ENCODE measurements around the gene ALPL.
A peak's percentile ranks its signal among the peaks of the same experiment; 100 is the strongest.

Gene ALPL

DNA sequence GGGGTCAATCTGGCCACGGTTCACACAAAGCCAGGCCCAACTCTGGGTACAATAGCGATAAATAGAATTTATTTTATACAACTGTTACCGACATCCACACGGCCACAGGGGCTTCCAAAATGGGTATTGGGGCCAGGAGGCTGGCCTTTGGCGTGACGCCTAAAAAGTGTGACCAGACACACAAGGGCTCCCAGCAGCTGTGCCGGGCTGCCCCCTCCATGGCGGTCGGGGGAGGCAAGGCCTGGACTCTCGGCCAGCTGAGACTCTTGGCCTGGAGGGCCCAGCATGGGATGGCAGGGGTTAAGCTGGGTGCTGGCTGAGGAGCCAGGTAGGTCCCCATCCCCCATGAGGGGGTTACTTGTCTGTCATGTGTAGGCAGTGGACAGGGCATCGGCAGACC is 87.0 kb downstream of the ALPL start:
- no peak for DNase-seq (ENCODE audit: extremely low read depth in 1 of 2, low read depth in 1 of 2)

DNA sequence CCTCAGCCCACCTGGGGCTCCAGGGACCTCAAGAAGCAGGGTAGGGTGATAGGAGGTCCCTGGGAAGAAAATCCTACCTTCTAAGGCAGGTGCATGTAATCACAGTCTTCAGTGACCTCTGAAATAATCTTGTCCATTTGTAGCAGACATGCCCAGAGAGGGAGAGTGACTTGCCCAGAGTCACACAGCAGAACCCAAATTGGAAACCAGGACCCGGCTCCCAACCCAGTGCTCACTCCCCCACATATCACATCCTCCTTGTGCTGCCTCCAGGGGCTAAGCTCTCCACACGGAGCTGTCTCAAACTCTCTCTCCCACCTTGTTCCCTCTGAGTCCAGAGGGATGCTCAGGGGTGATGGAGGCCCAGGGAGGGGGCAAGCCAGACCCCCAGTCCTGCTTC is 87.4 kb downstream of the ALPL start:
- DNase-seq (ENCODE audit: extremely low read depth in 1 of 2, low read depth in 1 of 2) = no peak

DNA sequence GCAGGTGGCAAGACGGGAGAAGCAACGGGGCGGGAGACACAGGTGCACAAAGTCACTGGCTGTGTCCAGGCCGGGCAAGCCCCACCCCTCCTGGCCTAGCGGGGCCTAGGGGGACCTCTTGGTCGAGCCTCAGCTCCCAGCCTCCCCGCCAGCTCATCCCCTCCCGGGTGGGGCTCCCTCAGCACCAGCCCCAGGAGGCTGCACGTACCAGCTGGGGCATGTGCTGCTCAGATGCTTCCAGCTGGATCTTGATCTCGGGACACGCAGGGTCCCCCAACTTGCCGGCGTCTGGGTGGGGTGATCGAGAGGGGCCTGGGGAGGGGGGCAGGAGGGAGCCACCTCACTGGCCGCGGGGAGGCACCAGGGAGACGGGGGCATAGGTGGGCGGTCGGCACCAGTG is 88.5 kb downstream of the ALPL start:
- no peak for DNase-seq (ENCODE audit: extremely low read depth in 1 of 2, low read depth in 1 of 2)

DNA sequence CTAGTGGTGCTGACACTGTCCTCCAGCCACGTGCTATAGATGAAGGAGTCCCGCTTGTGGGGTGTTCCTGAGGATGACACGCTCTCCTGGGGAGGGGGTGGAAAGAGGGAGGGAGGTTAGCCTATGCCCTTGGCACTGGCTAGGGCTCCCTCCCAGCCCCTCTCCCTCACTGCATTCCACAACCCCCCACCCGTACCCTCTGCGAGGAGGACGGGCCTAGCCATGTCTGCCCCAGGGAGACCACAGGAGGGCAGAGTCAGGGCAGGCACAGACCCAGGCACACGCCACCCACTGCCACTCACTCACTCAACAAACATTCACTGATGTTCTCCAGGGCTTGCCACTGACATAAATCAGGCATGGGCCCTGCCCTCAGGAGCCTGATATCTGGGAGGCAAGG is 89.2 kb downstream of the ALPL start:
- DNase-seq (ENCODE audit: extremely low read depth in 1 of 2, low read depth in 1 of 2) = no peak

DNA sequence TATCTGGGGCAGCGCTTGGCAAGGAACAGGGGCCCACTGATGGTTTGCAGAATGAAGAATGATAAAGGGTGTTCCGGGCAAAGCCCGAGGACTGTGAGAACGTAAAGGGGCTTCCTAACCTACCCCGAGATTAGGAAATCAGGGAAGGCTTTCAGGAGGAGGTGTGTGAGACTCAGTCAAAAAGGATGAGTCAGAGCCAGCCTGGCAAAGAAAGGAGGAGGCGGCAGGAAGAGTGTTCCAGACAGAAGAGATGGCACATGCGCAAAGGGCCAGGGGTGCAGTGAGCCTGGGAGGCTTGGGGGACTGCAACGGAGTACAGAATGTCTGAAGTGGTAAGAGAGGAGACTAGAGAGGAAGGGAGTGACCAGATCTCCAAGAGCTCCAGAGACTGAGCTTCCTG is 89.7 kb downstream of the ALPL start:
- no peak for DNase-seq (ENCODE audit: extremely low read depth in 1 of 2, low read depth in 1 of 2)

DNA sequence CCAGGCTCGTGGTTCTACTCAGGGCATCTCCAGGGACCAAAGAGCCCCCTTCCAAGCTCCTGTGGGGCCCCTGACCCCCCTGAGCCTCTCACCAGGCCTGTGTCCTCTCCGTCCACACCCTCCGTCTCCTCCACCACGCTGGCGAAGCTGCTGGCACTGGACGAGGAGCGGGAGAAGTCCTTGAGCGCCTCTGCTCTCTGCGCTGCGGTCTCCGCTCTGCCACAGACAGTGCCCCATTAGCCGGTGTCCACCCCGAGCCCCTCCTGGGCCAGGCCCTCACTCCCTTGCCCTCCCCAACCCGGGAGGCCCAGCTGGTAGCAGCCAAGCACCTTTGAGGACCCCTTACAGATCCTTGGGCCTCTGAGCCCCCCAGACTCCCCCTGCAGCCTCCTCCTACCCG is 90.2 kb downstream of the ALPL start:
- DNase-seq (ENCODE audit: extremely low read depth in 1 of 2, low read depth in 1 of 2) = no peak

DNA sequence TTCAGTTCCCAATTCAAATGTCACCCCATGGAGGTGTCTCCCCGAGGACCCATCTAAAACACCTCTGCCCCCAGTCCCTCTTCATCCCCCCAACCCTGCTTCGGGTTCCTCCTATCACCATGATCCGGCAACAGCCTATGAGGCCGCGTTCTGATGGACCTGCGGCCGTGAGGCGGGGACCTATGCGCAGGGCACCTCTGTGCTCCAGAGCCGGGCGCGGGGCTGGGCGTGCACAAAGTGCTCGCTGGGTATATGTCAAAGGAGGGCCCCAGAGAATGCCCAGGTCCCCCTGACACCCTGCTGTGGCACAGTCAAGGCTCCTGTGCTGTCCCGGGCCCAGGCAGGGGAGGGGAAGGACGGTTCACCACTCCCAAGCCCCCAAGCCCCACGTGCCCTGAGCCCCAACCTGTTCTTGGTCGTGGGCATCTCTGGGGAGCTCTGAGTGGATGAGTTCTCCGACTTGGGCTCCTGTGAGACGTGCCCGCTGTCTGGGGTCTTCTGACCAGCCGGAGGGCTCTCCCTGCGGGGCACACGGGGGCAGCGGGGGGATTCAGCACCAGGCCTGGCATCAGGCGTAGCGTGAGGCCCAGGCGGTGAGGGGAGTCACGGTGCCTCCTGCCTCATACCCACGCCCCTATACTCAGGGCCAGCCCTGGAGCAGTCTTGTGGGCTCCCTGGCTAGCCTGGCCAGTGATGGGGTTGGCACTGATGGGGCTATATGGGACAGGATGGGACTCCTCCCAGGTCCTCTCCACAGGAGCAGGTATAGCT is 92.2 kb downstream of the ALPL start:
- DNase-seq (ENCODE audit: extremely low read depth in 1 of 2, low read depth in 1 of 2) = no peak

DNA sequence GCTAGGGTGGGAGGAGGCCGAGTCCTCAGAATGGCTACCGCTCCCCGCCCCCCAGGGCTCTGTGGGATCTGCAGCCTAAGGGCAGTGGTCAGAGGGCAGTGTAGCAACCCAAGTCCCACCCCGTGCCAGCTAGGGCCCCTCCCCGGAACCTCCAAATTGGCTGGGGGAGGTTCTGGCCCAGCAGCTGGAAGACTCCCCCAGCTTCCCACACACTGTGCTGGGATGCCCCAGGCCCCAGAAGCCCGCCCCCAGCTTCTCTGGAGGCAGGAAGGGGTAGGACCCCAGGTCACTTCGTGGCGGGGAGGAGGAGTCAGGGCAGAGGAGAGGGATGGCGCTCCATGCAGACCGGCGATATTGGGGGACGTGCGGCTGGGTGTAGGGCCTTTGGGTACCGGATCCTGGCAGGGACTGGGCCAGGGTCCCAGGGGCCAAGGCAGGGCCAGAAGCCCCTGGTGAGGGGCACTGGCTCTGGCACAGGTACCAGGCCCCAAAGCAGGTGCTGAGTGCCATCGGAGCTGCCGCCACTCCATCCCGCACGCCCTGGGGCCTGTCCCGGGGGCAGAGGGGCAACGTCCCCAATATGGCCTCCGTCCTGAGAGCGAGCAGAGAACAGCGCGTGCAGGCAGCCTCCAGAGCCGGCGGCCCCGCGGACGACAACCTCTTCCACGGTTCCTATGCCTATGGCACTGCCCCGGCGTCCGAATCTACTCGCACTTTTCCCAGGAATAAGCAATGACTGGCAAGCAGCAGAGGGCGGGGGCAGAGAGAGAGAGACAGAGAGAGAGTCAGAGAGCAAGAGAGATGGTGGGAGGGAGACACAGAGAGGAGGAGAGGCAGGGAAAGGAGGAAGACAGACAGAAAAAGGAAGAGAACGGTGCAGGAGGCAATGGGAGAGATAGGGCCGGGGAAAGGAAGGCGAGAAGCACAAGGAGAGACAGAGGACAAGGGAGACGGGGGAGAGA is 94.2 kb downstream of the ALPL start:
- DNase-seq (ENCODE audit: extremely low read depth in 1 of 2, low read depth in 1 of 2) = no peak

DNA sequence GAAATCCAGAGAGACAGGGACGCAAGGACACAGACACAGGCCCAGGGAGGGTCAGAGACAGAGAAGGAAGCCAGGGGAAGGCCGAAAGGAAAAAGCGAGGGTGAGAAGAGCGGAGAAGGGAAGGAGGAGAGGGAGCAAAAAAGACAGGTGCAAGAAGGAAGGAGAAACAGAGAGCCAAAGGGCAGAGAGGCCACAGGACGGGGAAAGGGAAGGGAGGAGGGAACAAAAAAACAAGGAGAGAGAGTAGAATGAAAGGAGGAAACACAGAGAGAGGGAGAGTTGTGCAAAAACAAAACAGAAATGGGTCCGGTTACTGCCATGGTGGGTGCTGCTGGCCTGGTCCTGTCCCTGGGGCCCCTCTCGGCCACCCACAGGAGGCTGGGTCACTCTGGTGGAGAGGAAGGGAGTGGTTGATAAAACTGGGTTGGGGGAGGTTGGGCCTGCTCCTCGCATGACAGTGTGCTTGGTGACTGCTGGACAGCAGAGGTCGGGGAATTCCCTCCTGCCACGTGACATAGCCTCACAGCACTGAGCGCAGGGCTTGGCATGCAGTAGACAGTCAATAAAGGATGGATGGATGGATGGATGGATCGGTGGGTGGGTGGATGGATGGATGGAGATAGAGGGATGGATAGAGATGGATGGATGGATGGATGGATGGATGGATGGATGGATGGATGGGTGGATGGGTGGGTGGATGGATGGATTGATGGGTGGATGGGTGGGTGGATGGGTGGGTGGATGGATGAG is 95.2 kb downstream of the ALPL start:
- no peak for DNase-seq (ENCODE audit: extremely low read depth in 1 of 2, low read depth in 1 of 2)

DNA sequence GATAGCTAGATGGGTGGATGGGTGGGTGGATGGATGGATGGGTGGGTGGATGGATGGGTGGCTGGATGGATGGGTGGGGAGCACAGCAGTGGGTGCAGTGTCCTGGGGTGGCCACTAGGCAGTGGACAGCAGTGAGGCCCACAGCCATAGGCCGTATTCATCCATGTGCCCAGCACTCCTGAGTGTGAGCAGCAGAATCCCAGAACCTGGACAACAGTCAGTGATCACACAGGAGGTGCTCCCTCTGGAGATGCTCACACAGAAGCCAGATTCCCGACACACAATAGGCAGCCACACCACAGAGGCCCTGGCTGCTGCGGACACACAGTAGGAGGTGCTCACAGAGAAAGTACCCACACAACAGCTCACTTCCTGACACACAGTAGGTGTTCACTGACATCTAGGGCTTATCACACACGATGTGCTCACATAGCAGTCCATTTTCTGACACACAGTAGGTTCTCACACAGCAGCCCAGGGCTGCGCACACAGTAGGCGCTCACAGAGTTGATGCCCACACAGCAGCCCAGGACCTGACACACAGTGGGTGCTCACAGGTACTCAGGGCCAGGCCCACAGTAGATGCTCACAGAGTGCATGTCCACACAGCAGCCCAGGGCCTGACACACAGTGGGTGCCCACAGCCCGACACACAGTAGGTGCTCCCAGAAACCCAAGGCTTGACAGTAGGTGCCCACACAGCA is 95.9 kb downstream of the ALPL start:
- no peak for DNase-seq (ENCODE audit: extremely low read depth in 1 of 2, low read depth in 1 of 2)

DNA sequence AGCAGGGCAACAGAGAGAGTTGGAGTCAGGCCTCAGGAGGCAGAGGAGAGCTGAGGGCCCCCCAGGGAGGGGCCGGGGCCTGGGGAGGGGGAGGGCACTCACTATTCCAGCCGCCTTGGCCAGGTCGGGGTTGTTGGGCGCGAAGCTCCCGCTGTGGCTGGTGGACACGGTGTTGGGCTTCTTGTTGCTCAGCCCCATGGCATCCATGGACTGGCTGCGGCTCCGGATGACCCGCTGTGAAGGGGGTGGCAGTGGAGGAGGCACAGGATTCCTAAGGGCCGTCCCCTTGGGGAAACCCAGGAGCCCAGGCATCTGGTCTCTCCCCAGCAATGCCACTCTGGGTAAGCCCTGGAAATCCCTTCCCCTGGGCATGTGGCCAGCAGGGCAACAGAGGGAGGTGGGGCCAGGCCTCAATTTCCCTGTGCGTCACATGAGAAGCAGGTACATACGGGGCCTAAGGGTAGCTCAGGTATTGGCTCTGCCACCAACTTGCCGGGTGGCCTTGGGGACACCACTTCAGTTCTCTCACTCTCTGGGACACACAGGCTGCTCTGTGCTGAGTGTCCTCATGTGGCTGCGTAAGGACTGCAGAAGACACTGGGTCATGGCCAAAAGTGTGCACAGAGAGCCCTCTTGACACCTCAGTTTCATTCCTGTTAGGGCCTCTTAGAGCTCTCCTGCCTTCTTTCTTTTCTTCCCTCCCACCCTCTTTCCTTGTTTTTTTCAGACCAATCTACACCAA is 96.9 kb downstream of the ALPL start:
- DNase-seq (ENCODE audit: extremely low read depth in 1 of 2, low read depth in 1 of 2) = no peak

DNA sequence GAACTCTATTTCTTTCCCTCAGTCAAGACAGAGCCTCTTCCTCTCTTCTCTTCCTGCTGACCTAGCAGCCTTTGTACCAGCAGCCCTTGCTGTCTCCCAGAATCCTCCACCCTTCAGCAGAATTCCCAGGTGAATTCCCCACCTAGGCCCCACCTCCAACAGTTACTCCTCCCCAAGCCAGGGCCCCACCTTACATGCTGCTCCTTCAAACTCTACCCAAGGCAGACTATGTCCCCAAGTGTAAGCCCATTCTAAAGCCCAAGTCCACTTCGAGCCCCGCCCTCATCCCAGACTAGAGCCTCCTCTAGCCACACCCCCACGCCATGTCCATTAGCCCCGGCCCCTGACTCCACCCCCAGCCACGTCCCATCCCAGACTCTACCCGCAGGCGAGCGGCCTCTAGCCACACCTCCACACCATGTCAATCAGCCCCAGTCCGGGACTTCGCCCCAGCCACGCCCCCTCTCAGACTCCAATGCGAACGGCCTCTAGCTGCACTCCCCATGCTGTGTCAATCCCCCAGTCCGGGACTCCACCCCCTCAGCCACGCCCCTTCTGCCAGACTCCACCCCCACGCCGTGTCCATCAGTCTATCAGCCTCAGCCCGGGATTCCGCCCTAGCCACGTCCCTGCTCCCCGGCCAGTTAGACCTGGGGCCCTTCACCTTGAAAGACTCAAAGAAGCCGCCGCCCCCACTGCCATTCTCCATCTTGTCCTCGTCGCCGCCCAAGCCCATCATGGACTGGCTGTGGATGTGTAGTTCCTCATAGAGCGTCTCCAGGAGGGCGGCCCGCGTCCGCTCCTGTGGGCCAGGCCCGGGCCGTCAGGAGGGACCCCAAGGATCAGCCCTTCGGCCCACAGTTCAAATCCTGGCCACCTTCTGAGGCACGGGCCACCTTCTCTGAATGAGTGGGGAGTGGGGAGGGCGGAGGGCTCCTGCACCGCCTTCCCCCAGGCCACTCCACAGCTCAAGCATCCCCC is 98.6 kb downstream of the ALPL start:
- peak; percentile 35 to 71 for DNase-seq (ENCODE audit: extremely low read depth in 1 of 2, low read depth in 1 of 2)

DNA sequence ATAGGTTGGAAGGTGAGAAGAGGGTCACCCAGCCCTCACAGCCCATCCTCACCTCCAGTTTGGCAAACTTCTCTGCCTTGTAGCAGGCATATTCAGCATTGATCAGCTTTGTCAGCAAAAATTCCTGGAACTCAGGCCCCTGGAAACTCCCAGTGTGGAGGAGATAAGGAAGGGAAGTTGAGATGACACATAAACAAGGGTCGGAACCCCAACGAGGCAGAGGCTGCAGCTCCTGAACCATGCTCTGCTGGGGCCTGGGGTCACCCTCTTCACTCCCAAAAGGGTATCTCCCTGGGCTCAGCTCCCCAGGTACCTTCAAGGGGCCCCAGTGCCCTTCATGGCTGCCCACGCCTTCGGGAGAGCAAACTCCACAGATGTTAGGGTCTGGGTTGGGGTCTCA is 99.6 kb downstream of the ALPL start:
- no peak for DNase-seq (ENCODE audit: extremely low read depth in 1 of 2, low read depth in 1 of 2)

DNA sequence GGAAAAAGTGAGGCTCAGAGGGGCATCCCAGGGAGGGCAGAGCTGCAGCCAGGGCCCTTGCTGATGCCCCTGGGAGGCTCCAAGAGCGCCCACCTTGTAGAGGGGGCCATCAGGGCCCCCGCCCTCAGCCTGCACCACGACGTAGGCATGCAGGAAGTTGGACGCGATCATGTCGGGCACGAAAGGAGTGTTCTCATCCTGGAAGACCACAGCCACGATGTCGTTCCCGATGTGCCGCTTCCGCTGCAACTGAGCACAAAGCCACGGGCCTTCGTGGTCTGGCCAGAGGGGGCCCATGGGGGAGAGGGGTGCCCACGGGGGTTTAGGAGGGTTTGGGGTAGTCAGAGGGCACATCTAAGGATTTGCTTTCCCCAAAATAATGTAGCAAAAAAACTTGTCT is 100.8 kb downstream of the ALPL start:
- no peak for DNase-seq (ENCODE audit: extremely low read depth in 1 of 2, low read depth in 1 of 2)

DNA sequence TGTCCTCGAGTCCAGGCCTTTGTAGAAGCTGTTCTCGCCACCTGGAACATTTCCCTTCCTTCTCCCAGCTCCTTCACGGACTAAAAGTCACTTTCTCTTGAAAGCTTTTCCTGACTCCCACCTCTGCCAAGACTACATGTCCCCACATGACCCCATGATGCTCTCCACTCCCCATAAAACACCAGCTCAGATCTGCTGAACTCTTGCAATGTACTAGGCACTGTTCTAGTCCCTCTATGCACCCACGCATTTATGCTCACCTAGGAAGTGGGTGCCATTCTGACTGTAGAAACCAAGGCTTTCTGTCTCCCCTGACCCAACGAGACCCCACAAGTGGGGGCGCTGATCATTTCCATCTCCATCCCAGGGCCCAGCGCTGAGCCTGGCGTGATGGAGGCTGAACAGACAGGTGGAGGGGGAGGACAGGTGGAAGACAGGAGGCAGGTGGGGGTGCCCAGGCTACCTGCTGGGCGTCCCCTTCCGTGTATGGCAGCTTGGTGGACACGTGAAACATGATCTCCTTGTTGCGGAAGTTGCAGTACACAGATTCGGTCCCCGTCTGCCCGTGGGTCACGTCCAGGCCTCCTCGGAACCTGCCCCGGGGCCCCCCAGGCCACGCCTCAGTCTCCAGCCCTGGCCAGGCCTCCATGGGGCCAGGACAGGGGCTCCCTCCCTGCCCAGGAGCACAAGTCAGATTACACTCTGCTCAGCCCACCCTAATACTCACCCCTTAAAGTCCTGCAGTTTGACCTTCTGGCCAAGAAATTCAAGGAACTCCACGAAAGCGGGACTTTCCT is 102.0 kb downstream of the ALPL start:
- DNase-seq (ENCODE audit: extremely low read depth in 1 of 2, low read depth in 1 of 2) = no peak

DNA sequence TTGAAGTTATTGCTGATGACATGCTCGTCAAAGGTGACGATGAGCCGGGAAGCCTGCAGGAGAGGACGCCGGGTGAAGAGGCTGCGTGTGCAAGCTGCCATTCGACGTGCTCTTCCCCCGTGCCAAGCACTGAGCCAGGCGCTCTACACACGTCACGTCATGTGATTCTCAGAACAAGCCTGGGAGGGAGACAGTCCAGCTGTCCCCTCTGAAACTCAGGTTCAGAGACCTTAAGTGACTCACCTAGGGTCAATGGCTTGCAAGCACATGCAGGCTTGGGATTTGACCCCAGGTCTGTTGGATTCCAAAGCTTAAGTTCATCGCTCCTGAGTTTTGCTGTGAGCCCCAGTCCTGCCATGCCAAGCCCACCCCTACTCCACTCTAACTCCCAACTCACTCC is 102.8 kb downstream of the ALPL start:
- no peak for DNase-seq (ENCODE audit: extremely low read depth in 1 of 2, low read depth in 1 of 2)

DNA sequence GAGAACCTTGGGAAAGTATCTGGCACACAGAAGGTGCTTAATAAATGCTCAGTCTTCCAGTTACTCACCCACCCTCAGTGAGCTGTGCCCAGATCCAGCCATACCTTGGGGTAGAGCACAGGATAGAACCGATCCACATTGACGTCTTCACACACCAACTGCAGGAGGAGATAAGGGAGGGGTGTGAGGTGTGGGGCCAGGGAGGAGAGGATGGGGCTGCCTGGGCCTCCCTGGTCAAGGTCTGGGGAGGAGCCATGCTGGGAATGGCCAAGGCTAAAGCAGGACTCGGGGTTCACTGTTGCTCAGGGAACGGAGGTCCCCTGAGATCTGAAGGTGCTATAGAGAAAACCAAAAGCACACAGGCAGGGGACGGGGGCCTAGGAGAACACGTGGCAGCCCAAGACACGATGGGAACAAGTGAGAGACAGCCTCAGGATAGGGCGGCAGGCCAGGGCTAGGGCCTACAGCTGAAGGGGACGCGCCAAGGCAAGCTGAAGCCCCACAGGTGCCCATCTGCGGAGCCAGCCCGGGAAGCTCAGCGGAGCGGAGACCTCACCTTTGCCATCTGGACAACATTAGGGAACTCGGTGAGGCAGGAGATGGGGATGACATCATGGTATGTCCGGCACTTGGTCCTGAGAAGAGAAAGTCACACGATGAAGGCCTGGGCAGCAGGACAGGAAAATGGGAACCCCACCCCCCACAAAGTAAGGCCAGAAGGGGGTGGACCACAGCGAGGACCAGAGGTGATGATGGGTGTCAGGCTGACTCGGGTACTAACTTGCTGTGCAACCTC is 104.0 kb downstream of the ALPL start:
- DNase-seq (ENCODE audit: extremely low read depth in 1 of 2, low read depth in 1 of 2) = no peak
